Measurements from ENCODE around the gene RNFT2.

The RNFT2 gene

DNA sequence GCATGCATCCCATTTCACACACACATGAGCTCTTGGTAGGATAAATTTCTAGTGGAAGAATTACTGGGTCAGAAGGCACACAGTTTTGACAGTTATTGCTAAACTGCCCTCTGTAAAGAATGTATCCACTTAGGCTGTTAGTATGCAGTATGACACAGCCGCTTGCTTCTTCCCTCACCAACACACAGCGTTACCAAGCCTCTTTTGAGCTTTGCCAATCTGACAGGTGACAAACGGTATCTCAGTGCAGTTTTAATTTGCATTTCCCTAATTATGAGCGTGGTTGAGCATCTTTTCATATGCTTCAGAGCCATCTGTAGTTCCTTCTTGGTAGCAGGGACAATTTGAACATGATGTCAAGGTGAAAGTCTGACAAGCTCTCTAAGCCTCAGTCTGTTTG, 100.2 kb downstream of the RNFT2 start:
- no peak for DNase-seq

DNA sequence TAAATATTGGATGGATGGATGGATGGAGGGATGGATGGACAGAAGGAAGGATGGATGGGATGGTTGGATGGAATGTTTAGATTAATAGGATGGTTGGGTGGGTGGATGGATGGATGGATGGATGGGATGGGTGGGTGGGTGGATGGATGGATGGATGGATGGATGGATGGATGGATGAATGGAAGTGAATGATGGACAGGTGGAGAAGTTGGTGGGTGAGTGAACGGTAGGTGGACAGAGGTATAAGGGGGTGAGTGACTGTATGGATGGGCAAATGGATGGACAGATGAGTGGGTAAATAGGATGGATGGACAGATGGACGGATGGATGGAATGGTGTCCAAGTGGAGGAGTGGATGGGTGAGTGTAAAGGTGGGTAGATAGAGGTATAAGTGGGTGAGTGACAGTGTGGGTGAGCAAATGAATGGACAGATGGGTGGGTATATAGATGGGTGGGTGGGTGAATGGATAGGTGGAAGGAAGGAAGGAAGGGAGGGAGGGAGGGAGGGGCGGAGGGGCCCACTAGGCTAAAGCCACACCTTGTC, 101.2 kb downstream of the RNFT2 start:
- no peak for DNase-seq

DNA sequence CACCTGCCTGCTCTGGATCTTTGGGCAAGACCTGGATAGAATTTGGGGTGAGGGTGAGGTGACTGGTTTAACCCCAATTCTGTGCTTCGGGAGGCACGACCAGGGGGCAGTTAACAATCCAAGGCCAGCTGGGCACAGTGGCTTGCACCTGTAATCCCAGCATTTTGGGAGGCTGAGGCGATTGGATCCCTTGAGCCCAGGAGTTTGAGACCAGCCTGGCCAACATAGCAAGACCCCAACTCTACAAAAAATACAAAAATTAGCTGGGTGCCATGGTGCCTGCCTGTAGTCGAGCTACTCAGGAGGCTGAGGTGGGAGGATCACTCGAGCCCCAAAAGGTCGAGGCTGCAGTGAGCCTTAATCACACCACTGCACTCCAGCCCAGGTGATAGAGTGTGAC, 105.0 kb downstream of the RNFT2 start:
- no peak for DNase-seq

DNA sequence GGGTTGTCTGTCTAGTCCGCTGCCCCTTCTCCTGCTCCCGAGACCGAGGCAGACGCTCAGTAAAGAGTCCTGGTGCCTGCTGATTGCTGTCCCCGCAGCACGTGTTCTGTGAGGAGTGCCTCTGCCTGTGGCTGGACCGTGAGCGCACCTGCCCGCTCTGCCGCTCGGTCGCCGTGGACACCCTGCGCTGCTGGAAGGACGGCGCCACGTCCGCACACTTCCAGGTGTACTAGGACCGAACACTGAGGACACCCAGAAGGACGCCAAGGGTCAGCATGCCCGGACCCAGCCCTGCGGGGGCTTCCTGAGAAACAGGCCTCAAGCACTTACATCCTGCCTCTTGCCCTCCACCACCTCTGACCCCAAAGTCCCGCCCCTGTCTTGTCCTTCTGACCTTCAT, 111.1 kb downstream of the RNFT2 start:
- DNase-seq = no peak

DNA sequence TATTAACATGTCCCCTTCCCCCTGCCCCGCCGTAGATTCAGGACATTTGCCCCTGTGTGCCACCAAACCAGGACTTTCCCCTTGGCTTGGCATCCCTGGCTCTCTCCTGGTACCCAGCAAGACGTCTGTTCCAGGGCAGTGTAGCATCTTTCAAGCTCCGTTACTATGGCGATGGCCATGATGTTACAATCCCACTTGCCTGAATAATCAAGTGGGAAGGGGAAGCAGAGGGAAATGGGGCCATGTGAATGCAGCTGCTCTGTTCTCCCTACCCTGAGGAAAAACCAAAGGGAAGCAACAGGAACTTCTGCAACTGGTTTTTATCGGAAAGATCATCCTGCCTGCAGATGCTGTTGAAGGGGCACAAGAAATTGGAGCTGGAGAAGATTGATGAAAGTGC, 114.2 kb downstream of the RNFT2 start:
- no peak for DNase-seq

DNA sequence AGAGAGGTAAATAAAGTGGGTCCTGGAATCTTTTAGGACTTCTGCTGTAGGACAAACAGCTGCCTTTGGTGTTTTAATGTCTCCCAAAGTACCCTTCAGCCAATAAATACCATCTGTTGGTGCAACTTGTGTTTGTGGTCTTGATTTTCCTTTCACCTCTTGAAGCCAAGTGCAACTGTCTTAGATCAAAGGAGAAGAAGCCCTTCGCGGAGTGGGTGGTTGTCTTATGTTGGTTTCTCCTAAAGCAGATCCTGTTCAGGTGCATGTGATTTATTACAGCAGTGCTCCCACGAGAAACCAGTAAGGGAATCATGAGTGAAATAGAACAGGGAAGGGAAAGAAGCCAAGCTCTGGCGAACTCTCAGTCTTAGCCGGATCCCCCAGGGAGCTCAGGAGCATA, 115.4 kb downstream of the RNFT2 start:
- no peak for DNase-seq

DNA sequence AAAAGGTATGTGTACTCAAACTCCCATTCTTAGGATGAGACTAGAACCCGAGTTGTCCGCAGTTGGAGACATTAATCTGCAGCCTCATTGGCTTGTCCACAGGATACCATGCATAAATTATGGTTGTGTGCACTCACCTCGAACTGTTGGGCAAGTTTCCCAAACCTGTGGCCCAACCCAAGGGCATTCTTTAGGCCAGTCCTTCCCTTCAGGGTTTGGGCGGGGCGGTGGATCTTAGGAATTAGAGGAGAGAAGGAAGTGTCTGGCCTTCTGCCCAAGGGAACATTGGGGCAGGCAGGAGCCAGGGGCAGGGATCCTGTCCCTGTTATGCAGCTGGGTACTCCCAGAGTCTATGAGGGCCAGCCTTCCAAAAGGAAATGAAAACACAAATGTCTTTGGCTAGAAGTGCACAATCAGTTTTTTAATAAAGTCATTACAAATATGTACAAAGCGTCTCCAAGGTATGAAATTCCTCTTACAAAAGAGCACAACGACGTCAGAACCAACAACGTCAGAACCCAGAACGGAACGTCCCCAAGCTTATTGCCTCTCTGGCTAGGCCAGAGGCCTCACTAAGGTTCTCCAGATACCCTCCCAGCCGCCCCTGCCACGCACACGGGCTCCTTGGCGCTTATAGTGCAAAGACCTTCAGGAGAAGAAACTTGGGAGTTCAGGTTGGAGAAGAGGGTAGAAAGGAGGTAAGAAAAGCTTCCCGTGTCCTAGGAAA, 117.8 kb downstream of the RNFT2 start:
- DNase-seq = no peak

DNA sequence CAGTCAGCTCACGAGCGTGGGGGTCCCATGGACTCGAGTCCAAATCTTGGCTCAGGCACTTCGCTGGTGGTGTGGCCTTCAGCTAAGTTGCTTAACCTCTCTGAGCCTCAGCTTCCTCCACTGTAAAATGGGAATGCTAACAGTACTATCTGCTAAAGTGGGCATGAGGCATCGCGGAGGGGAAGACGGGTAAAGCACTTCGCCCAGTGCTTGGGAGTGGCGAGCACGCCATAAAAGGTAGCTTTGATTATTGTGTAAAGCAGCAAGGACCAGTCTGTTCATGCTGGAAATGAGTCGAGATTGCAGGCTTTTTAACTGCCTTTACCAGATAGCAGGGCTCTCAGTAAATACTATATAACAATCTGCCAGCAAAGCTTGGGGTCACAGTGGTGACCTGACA, 118.6 kb downstream of the RNFT2 start:
- DNase-seq = no peak

DNA sequence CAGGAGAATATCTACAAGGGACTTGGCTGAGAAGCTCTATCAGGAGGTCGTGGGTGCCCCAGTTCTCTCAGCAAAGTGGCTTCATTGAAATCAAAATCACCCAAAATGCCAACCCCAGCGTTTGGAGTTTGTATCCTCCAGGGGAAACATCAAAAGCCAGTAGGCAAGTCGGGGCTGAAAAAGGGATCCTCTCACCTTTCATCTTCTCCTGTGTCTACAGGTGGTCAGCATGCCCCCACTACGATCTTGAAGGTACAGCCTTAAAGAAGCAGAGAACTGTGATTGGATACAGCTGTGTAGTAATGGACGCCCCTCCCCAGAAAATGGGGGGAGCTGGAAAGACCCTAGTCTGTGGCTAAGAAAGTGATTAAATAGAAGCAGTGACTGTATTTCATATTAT, 121.0 kb downstream of the RNFT2 start:
- no peak for DNase-seq

DNA sequence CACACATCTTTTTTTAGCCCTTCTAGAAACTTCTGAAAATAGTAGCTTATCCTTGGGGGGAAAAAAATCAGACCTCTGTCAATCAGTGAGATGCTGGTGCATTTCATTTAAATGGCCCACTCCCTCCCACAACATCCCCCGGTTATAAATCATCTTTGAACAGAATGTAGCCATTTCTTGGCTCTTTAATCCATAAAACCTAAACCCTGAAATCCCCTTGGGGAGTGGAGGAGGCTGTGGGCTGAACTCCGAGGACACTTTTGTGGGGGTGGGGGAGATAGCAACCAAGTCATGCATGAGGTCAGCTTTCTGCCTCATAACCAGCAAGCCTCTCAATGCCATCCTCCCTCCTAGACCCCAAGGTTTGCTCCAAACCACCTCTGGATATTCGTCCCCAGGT, 122.1 kb downstream of the RNFT2 start:
- no peak for DNase-seq

DNA sequence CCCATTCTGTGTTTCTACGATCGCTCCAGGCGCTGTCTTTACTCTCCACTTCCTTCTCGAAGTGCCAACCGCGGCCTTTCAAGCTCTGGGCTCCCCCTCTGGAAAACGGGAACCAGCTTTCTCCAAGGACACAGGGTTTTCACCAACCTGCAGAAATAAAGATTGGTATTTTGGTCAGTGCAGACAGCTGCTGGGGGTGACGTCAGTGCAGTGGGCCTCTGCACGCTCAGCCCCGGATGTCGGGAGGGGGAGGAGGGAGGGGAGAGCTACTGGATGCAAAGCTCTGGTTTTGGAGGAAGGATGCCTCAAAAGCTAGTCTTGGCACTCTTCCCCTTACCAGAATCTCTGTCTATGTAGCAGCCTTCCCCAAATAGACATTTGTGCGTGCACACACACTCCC, 123.2 kb downstream of the RNFT2 start:
- no peak for DNase-seq

DNA sequence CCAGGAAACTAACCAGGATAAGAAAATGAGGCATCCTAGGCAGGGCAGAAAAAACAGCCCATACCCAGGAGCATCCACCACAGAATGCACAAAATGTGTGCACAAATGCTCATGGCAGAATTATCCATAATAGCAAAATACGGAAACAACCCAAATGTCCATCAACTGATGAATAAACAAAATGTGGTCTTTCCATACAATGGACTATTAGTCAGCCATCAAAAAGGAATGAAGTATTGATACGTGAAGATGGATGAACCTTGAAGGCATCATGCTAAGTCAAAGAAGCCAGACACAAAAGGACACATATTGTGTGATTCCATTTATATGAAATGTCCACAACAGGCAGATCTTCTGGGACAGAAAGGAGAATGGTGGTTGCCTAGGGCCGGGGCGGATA, 124.1 kb downstream of the RNFT2 start:
- DNase-seq = no peak

DNA sequence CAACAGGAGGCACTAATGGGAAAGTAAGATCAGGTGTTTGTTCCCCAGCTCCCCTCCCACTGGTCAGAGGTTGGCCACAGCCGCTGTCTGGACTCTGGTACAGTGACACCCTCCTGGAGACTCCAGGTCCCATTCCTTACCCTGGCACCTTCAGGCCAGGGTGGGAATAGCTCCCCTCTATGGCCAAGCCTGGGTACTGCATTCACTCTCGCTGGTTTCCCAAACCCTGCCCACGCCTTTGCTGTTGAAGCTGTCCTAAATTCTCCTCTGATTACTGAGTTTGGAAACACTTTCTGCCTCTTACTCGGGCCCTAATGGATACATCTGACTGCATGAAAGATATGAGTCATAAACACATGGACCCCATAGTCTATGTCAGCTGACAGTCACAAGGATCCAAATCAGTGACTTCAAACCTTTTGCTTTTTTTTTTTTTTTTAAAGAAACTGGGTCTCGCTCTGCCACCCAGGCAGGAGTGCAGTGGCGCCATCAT, 125.2 kb downstream of the RNFT2 start:
- no peak for DNase-seq

DNA sequence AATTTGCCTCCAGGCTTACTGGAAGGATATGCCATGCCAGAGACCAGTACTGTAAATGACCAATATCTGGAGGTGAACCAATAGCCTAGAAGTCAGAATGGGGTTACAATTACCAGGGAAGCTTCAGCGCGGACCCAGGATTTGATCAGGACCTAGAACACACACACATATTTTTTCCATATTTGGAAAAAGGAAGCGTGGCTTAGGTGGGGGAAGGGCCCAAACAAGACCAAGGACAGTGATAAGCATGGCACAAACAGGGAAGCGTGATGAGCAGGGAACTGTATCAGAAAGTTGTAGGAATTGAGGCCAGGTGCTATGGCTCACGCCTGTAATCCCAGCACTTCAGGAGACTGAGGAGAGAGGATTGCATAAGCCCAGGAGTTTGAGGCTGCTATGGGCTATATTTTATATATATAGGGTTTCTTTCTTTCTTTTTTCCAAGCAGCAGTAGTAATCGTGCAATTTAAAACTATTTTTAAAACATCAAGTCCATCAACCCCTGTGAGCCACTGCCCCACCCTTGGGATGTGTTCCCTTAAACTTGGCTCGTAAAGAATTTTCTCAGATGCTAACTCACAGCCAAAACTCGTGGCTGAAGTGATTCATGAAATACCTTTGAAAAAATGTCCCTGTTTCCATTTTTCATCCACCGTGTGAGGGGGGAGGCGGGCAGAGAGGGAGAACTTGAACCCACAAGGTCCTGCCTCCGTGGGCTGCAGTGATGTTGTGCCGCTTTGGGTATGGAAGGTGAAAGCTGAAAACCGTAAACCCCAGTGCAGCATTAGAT, 126.5 kb downstream of the RNFT2 start:
- DNase-seq = no peak

DNA sequence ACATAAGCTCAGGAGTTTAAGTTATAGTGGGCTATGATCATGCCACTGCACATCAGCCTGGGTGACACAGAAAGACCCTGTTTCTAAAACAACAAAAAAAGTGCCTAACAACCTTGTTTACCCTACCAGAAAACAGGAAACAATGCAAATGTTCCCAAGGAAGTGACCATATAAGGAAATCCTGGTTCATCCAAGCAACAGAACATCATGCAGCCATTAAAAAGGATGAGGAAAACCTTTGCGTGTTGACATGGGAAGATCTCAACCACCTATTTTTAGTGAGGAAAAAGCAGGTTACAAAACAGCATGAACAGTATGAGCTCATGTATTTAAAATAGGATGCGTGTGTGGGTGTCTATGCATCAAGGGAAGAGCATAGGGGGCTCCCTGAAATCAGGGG, 129.4 kb downstream of the RNFT2 start:
- DNase-seq = no peak

DNA sequence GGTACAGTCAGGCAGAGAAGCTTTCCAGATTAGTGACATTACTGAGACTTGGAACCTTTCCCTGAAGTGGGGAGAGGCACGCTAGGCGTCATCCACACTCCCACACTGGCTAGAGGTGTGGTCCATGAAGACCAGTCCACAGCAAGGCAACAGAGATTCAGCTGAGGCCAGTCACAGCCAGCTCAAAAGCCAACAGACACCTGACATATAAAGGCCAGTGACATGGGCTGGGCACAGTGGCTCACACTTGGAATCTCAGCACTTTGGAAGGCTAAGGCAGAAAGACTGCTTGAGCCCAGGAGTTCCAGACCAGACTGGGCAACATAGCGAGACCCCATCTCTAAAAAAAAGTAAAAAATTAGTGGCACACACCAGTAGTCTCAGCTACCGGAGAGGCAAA, 132.2 kb downstream of the RNFT2 start:
- no peak for DNase-seq

DNA sequence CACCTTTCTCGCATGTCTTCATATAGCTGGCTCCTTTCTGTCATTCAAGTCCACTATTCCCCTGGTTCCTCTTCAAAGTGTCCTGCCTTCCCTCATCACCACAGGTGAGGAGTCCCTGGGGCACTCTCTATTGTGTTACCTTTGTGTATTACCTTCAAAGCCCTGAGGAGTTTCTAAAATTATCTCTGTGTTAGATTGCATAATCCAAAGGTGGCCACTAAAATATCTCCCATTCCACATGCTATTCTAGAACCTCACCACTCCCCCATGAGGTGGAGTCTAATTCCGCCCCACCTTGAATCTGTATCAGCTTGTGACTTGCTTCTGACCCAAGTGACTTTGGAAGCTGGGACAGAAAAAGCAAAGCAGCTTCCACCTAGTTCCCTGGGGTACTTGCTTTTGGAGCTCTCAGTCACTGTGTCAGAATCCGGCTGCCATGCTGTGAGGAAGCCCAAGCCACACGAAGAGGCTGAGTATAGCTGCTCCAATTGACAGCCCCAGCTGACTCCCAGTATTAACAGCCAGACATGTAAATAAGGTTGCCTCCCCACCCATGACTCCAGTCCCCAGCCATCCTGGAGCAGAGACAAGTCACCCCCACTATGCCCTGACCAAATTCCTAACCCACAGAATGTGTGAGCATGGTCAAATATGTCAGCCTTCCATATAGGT, 136.3 kb downstream of the RNFT2 start:
- no peak for DNase-seq

DNA sequence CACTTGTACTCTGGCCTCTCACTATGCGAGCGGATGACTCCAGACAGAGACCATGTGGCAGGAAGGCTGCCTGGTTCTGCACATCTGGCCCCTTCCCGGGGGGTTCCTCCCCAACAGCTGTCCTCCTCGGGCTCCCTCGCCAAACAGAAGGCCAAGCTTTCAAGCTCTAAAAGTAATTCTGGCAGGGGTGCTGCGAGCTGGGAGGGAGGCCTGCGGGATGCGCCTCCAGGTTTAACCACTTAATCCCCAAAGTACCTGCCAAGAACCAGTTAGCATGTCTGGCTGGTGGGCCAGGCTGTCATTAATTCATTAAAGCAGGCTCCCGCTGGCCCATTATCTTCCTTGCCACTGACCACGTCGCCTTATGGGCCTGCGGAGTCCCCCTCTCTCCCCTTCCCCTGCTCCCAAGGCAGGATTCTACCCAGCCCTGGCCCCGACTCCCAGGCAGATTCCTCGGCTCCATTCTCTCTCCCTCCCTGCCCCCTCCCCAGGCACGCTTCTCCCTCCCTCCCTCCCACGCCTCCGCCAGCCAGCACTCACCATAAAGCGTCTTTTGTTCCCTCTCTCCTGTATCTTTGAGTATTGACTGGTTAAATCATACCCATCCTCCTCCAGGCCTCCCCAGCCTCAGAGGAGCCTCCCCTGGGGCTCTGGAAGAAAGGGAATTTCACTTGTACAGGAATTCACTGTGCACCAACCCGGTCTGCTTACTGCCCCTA, 138.2 kb downstream of the RNFT2 start:
- no peak for DNase-seq

DNA sequence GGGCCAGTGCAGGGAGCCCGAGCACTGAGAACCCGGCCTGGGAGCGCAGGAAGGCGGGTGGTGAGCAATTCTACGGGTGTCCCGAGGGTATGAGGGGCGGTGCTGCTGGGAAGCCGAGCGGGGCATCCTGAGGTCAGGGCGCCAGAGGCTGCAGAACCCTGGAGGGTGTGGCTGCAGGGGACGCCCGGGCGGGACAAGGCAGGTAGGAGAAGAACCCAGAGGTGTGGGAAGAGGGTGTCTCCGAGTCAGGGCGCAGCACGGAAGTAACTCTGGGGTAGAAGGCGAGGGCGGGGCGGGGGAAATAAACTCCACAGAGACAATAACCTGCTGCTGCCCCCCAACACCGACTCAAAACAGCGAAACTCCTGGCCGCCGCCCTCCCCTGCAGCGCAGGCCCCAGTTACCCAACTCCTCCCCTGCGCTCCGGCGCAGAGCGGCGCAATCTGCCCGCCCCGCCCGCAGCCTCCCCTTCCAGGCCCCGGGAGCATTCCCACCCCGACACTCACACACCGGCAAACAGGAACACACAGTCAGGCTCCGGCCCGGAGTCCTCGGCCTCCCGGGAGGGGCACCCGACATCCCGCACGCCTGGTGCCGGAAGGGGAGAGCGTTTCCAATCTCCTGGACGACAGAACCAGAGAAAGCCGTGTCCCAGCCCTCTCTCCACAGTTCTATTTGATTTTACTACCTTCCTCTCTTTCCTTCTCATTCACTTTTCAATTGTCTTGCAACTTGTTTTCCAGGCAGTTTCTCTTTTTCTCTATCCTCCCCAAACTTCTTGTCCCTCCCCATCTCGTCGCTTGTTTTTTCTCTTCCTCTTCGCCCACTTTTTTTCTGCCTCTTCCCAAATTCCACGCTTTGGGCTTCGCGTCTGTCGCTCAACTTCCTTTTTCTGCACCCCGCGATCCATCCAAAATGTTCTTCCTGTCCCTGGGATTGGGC, 140.7 kb downstream of the RNFT2 start:
- DNase-seq = no peak

DNA sequence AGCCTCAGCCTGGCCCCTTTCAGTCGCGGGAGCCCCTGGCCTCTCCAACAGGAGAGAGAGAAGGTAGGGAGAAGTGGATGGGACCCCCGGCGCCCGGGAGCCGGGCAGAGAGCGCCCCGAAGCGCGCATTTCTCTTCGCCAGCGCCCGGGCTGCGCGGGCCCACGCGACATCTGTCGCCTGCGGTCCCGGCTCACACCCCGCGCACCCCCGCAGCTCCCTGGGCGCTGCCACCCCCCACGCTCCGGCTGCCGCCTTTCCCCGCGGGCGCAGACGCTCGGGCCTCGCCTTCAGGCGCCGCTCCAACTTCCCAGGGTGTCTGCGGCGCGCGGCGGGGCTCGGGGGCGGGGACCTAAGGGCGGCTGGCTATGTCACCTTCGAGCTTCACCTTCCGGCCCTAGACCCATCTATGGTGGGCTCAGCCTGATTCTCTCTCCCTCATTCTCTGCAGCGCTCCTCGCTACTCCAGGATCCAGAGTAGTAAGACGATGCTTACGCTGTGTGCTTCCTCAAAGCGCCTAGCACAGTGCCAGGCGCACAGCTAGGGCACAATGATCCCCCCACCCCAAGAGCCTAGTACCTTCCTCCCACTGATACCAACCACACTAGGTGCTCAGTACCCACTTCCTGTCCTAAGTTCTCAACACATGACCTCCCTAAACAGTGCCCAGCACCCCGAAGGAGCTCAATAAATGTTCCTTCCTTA, 141.5 kb downstream of the RNFT2 start:
- DNase-seq = no peak

DNA sequence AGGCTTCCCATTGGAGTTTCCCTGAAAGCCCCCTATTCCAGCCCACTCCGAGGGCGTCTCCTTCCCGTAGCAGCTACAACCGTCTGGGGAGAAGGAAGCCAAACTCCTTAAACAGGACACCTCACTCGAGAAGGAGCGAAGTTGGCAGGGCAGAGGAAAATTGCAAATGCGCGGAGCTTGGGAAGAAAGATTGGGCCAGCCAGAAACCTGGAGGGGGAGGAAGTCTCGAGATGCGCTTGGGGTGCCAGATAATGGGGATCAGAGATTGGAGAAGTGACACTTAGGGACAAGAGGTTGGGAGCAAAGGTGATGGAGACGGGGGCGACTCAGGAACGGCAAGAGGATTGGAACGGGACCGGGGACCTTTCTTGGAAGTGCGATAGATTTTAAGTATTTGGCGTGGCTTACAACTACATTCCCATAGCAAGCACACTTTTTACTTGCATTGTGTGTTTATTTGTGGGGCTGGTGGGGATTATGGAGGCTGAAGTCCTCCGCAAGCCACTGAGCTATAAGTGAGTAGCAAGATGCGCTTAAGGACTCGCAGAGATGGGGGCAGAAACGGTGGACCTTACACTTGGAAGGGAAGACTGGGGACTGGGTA, 142.2 kb downstream of the RNFT2 start:
- DNase-seq = no peak
